Left ventricle myocardium inferior (tissue), 1 donor: Measurements from ENCODE around the gene CHRDL2. TPM values are rescaled to one million over a fixed set of nuclear protein-coding genes. Genes with fewer than 3 reads are reported as not detected.

Experiments
- DNase-seq: peaks from one replicate; pipeline ENCODE4 v3.0.0-alpha.2; 2020
- H3K27ac ChIP-seq: fragments of 200-600 bp; replicated peaks from 2 replicates; pipeline ENCODE4 v1.8.0; 2021
- H3K27me3 ChIP-seq: fragments of 200-600 bp; 2 replicates; pipeline ENCODE4 v1.8.0; 2021; ENCODE audit warnings: low read depth
- H3K36me3 ChIP-seq: fragments of 200-600 bp; 2 replicates; pipeline ENCODE4 v1.8.0; 2021
- H3K4me1 ChIP-seq: fragments of 200-600 bp; 2 replicates; pipeline ENCODE4 v1.8.0; 2021
- H3K4me3 ChIP-seq: fragments of 200-600 bp; 2 replicates; pipeline ENCODE4 v1.8.0; 2021; ENCODE audit warnings: mild to moderate bottlenecking, moderate library complexity
- H3K9me3 ChIP-seq: fragments of 200-600 bp; replicated peaks from 2 replicates; pipeline ENCODE4 v1.8.0; 2021
- CTCF ChIP-seq: fragments of 200-600 bp; IDR thresholded peaks from 2 replicates; pipeline ENCODE4 v1.8.0; 2021; ENCODE audit warnings: antibody characterized with exemption, mild to moderate bottlenecking, borderline replicate concordance
- intact Hi-C: fragments of 100-400 bp; cut with micrococcal nuclease; formaldehyde crosslinking; loops from one replicate; pipeline ENCODE4 v1.11.0; 2022
- total RNA-seq: library from RNA; stranded (reverse); fragmentation: NEBNext Ultra II Directional; extraction: Animal tissue kit (Norgen Biotek cat#: 25700); gene quantifications from one replicate; pipeline ENCODE4 v1.2.1, GENCODE V29; 2021
- donor health status: DM: no; HTN: yes; CAD: no; lungs with severe emphysema.

CHRDL2 gene
- total RNA-seq, 1 donor from 2014 or later = 6.5 TPM

GRCh38 chr11:74680703-74681531 is 50.3 kb downstream of the CHRDL2 start:
- H3K36me3 ChIP-seq = no peaks in the 10 kb centered on the region
- no peak for TF ChIP-seq CTCF
- intact Hi-C loops = no loop called here
- no peak overlapping the region for H3K4me3 ChIP-seq
- peak overlapping the region; percentile 60 for H3K27ac ChIP-seq
- H3K4me1 ChIP-seq = peaks cover 44% of the 10 kb centered on the region
- no peak for DNase-seq
- peaks cover 11% of the 10 kb centered on the region for H3K27me3 ChIP-seq
- H3K9me3 ChIP-seq = no peaks in the 10 kb centered on the region

GRCh38 chr11:74680035-74680671 is 51.1 kb downstream of the CHRDL2 start:
- Histone ChIP-seq H3K9me3 (no peaks in the 10 kb centered on the region), H3K4me1 (peaks cover 44% of the 10 kb centered on the region), H3K36me3 (no peaks in the 10 kb centered on the region), H3K27ac (peak overlapping the region; percentile 60), H3K4me3 (no peak overlapping the region), H3K27me3 (peaks cover 11% of the 10 kb centered on the region)
- DNase-seq = no peak
- intact Hi-C loops = no loop called here
- no peak for TF ChIP-seq CTCF

GRCh38 chr11:74679513-74679865 is 51.7 kb downstream of the CHRDL2 start:
- peaks cover 11% of the 10 kb centered on the region for H3K27me3 ChIP-seq
- no peak for TF ChIP-seq CTCF
- no peak overlapping the region for H3K4me3 ChIP-seq
- H3K9me3 ChIP-seq = no peaks in the 10 kb centered on the region
- H3K27ac ChIP-seq = peak overlapping the region; percentile 60
- H3K36me3 ChIP-seq = no peaks in the 10 kb centered on the region
- DNase-seq = no peak
- H3K4me1 ChIP-seq = peaks cover 44% of the 10 kb centered on the region
- intact Hi-C loops = no loop called here

GRCh38 chr11:74678591-74679512 is 52.4 kb downstream of the CHRDL2 start:
- Histone ChIP-seq H3K27me3 (peaks cover 11% of the 10 kb centered on the region), H3K27ac (peak overlapping the region; percentile 60), H3K4me3 (no peak overlapping the region), H3K4me1 (peaks cover 39% of the 10 kb centered on the region), H3K9me3 (no peaks in the 10 kb centered on the region), H3K36me3 (no peaks in the 10 kb centered on the region)
- intact Hi-C loops = no loop called here
- TF ChIP-seq CTCF = no peak
- DNase-seq = no peak

GRCh38 chr11:74678041-74678440 is 53.2 kb downstream of the CHRDL2 start:
- TF ChIP-seq CTCF = no peak
- no peaks in the 10 kb centered on the region for H3K36me3 ChIP-seq
- no peak overlapping the region for H3K4me3 ChIP-seq
- no peak for DNase-seq
- H3K27ac ChIP-seq = peak overlapping the region; percentile 60
- peaks cover 4% of the 10 kb centered on the region for H3K27me3 ChIP-seq
- no peaks in the 10 kb centered on the region for H3K9me3 ChIP-seq
- intact Hi-C loops = no loop called here
- peaks cover 37% of the 10 kb centered on the region for H3K4me1 ChIP-seq
